Myocyte (in vitro differentiated cells): ENCODE results near the gene AMBRA1. TPM values are rescaled to one million over a fixed set of nuclear protein-coding genes. Genes with fewer than 3 reads are reported as not detected.
"Not testable (repeated sequence)": the region's sequence is repeated elsewhere in the genome, so short reads cannot be mapped to it uniquely, and the experiment has no call there.

ENCODE experiments used
- DNase-seq: peaks from one replicate; pipeline ENCODE4 v3.0.0-alpha.2; 2012; ENCODE audit warnings: low read depth
- total RNA-seq: library from RNA; depleted of rRNA; stranded (reverse); fragments of >200 nt; gene quantifications from 2 replicates; pipeline ENCODE4 v1.2.3, GENCODE V29; 2014

AMBRA1 gene
- total RNA-seq, 1 donor from 2014 or later, result 18.7 TPM

- not testable (repeated sequence) for DNase-seq
These were observed 10.3 kb downstream of the AMBRA1 start for GRCh38 chr11:46583513-46583912.

- no peak for DNase-seq
These were observed 11.2 kb downstream of the AMBRA1 start for GRCh38 chr11:46582588-46582987.

GRCh38 chr11:46577058-46577457 is 16.8 kb downstream of the AMBRA1 start:
- no peak for DNase-seq

- no peak for DNase-seq
These were observed 19.2 kb downstream of the AMBRA1 start for GRCh38 chr11:46574656-46575055.

- DNase-seq, result no peak
These were observed 22.9 kb downstream of the AMBRA1 start for GRCh38 chr11:46570790-46571398.

- no peak for DNase-seq
These were observed 28.5 kb downstream of the AMBRA1 start for GRCh38 chr11:46565232-46565840.

- DNase-seq, result no peak
These were observed 29.4 kb downstream of the AMBRA1 start for GRCh38 chr11:46564459-46564858.

GRCh38 chr11:46562527-46562926 is 31.3 kb downstream of the AMBRA1 start:
- no peak for DNase-seq

GRCh38 chr11:46560300-46560991 is 33.4 kb downstream of the AMBRA1 start:
- no peak for DNase-seq

- no peak for DNase-seq
These were observed 34.0 kb downstream of the AMBRA1 start for GRCh38 chr11:46559815-46560214.

- no peak for DNase-seq
These were observed 36.1 kb downstream of the AMBRA1 start for GRCh38 chr11:46557684-46558151.

- peak; percentile 87 for DNase-seq
These were observed 38.4 kb downstream of the AMBRA1 start for GRCh38 chr11:46555267-46556054.

GRCh38 chr11:46554213-46555147 is 39.3 kb downstream of the AMBRA1 start:
- peak; percentile 45 for DNase-seq

GRCh38 chr11:46553814-46554212 is 40.0 kb downstream of the AMBRA1 start:
- no peak for DNase-seq

- DNase-seq, result no peak
These were observed 42.6 kb downstream of the AMBRA1 start for GRCh38 chr11:46551261-46551660.

- DNase-seq, result no peak
These were observed 46.2 kb downstream of the AMBRA1 start for GRCh38 chr11:46547579-46547978.

GRCh38 chr11:46543564-46543963 is 50.3 kb downstream of the AMBRA1 start:
- DNase-seq, result no peak

- DNase-seq, result no peak
These were observed 52.0 kb downstream of the AMBRA1 start for GRCh38 chr11:46541593-46542371.

- DNase-seq, result no peak
These were observed 53.0 kb downstream of the AMBRA1 start for GRCh38 chr11:46540807-46541206.
